HepG2 (cell line): ENCODE measurements around the gene SCAI. TPM values are rescaled to one million over a fixed set of nuclear protein-coding genes. Genes with fewer than 3 reads are reported as not detected.

Experiments
- ATAC-seq: fragments of 200-7000 bp; cut with Tn5 transposase; 3 replicates; pipeline ENCODE4 v1.9.1; 2020; ENCODE audit warnings: mild to moderate bottlenecking, moderate library complexity
- BruUV-seq: library from RNA; stranded (reverse); fragments of 400-500 nt; replicated peaks from 2 replicates; lab custom pipeline; 2021; lab: Mats Ljungman, UMichigan
- CTCF ChIA-PET: fragments of 300-600 bp; formaldehyde crosslinking; extraction: SDS; loops from one replicate; lab custom pipeline; 2021; ENCODE audit warnings: low total read pairs, inconsistent platforms, low intra/inter-chr PET ratio; lab: Yijun Ruan, JAX
- POLR2A ChIA-PET: fragments of 350-600 bp; sonication (Branson Sonifier 250); formaldehyde crosslinking; loops from one replicate; lab custom pipeline; 2020; ENCODE audit warnings: antibody characterized with exemption, inconsistent platforms; lab: Yijun Ruan, JAX
- DNase-seq: peaks from one replicate; pipeline ENCODE4 v3.0.0-alpha.2; 2015; ENCODE audit warnings: low spot score
- FAIRE-seq: peaks from 3 replicates; lab custom pipeline; 2011; peaks lifted over from hg19 to GRCh38; lab: Jason Lieb, UNC
- H2AFZ ChIP-seq: one replicate; pipeline ENCODE4 v1.6.1; 2011; ENCODE audit warnings: low read length, inconsistent platforms
- H3K27ac ChIP-seq: fragments of 300-600 bp; 3 replicates; pipeline ENCODE4 v1.8.0; 2011; ENCODE audit warnings: mixed run types, mild to moderate bottlenecking, mixed read lengths, low read length, inconsistent platforms; ENCODE audit not compliant: insufficient read depth; ENCODE audit errors: extremely low read length
- H3K27me3 ChIP-seq, 2 experiments: fragments of 200-600 bp in 1 of 2; 2 replicates in 1 of 2; 3 replicates in 1 of 2; pipeline versions ENCODE4 v1.6.0 to v1.8.0; 2011; ENCODE audit warnings: low read length in 2 of 2, mild to moderate bottlenecking in 2 of 2, moderate library complexity in 2 of 2, inconsistent platforms in 1 of 2; ENCODE audit not compliant: insufficient read depth in 2 of 2, control insufficient read depth in 1 of 2
- H3K36me3 ChIP-seq, 2 experiments: fragments of 200-600 bp in 1 of 2; replicated peaks in 1 of 2; 2 replicates in 1 of 2; 3 replicates in 1 of 2; pipeline versions ENCODE4 v1.5.1 to v1.8.0; 2011; ENCODE audit warnings: low read length in 2 of 2, inconsistent platforms in 1 of 2; ENCODE audit not compliant: insufficient read depth in 2 of 2, control insufficient read depth in 1 of 2
- H3K4me1 ChIP-seq: 2 replicates; pipeline ENCODE4 v1.5.1; 2012; ENCODE audit warnings: low read length, inconsistent platforms; ENCODE audit not compliant: insufficient read depth
- H3K4me2 ChIP-seq: 2 replicates; pipeline ENCODE4 v1.6.0; 2011; ENCODE audit warnings: low read depth, low read length, inconsistent platforms
- H3K4me3 ChIP-seq, 3 experiments: fragments of 200-600 bp in 1 of 3; sonication (generic), shearing (Covaris generic) in 1 of 3; replicated peaks in 1 of 3; 2 replicates each; pipeline ENCODE4 v1.5.1; 2011 to 2016; ENCODE audit warnings: low read length in 3 of 3, inconsistent platforms in 2 of 3, low read depth in 2 of 3, mild to moderate bottlenecking in 2 of 3, control low read depth in 1 of 3, mixed read lengths in 1 of 3; ENCODE audit not compliant: insufficient read depth in 1 of 3
- H3K79me2 ChIP-seq: one replicate; pipeline ENCODE4 v1.6.1; 2011; ENCODE audit warnings: low read length, inconsistent platforms; ENCODE audit not compliant: insufficient read depth
- H3K9ac ChIP-seq: 2 replicates; pipeline ENCODE4 v1.6.0; 2011; ENCODE audit warnings: mild to moderate bottlenecking, low read depth, low read length, inconsistent platforms; ENCODE audit not compliant: insufficient read depth
- H3K9me3 ChIP-seq: 2 replicates; pipeline ENCODE4 v1.5.1; 2012; ENCODE audit warnings: mild to moderate bottlenecking, low read length
- H4K20me1 ChIP-seq: 2 replicates; pipeline ENCODE4 v1.6.0; 2011; ENCODE audit warnings: inconsistent platforms, mild to moderate bottlenecking, low read length, moderate library complexity; ENCODE audit not compliant: insufficient read depth
- CEBPB ChIP-seq: IDR thresholded peaks from 2 replicates; pipeline ENCODE4 v1.6.1; 2011; ENCODE audit warnings: low read depth, low read length, improper control_type of control experiment, borderline replicate concordance
- CENPX ChIP-seq: sonication (generic); formaldehyde crosslinking; IDR thresholded peaks from 2 replicates; pipeline ENCODE4 v1.9.0; 2021; ENCODE audit warnings: mild to moderate bottlenecking, missing genetic modification reagents, moderate library complexity
- NFYB ChIP-seq: sonication (generic); formaldehyde crosslinking; IDR thresholded peaks from 2 replicates; pipeline ENCODE4 v1.4.0; 2020; ENCODE audit warnings: missing genetic modification reagents
- SATB2 ChIP-seq: sonication (generic); formaldehyde crosslinking; IDR thresholded peaks from 2 replicates; pipeline ENCODE4 v1.5.0; 2020; ENCODE audit warnings: missing genetic modification reagents
- TBX2 ChIP-seq: sonication (generic); formaldehyde crosslinking; IDR thresholded peaks from 2 replicates; pipeline ENCODE4 v1.5.0; 2020; ENCODE audit warnings: missing genetic modification reagents, mild to moderate bottlenecking, borderline replicate concordance
- WIZ ChIP-seq: sonication (generic); formaldehyde crosslinking; IDR thresholded peaks from 2 replicates; pipeline ENCODE4 v1.5.1; 2020; ENCODE audit warnings: mild to moderate bottlenecking, missing genetic modification reagents
- ZNF546 ChIP-seq: sonication (generic); formaldehyde crosslinking; conservative IDR thresholded peaks from 2 replicates; pipeline ENCODE4 v1.8.1; 2023; ENCODE audit warnings: mild to moderate bottlenecking, missing genetic modification reagents
- ZNF614 ChIP-seq: IDR thresholded peaks from 2 replicates; pipeline ENCODE4 v1.6.1; 2018; ENCODE audit warnings: missing biosample characterization, missing genetic modification reagents, inconsistent platforms, borderline replicate concordance
- ZNF724P ChIP-seq: sonication (generic); formaldehyde crosslinking; IDR thresholded peaks from 2 replicates; pipeline ENCODE4 v1.8.0; 2022; ENCODE audit warnings: missing genetic modification reagents, borderline replicate concordance
- ZNF772 ChIP-seq: sonication (generic); formaldehyde crosslinking; IDR thresholded peaks from 2 replicates; pipeline ENCODE4 v1.5.0; 2020; ENCODE audit warnings: mild to moderate bottlenecking, missing genetic modification reagents
- WGBS: methylation state at CpG from one replicate; pipeline ENCODE4 v1.1.6; 2017; ENCODE audit warnings: low lambda C conversion rate; 5-methylcytosine and 5-hydroxymethylcytosine counted together
- in situ Hi-C: cut with HindIII; loops from 2 replicates; pipeline ENCODE4 v1.10.0; 2017; ENCODE audit warnings: low pct_unique_long_range_greater_than_20kb; ENCODE audit not compliant: extremely low pct_ligation_motif_present
- intact Hi-C: fragments of 100-400 bp; cut with micrococcal nuclease; formaldehyde crosslinking; loops from one replicate; pipeline ENCODE4 v1.10.0; 2022; ENCODE audit not compliant: unreplicated experiment
- polyA plus RNA-seq, 8 experiments: library from polyadenylated mRNA; depleted of rRNA in 3 of 8; stranded (reverse) in 7 of 8; unstranded in 1 of 8; fragments of >200 nt; fragmentation: Illumina TruSeq in 4 of 8; extraction: Trizol in 4 of 8; gene quantifications; 2 replicates each; pipeline versions ENCODE4 v1.2.1 to v1.2.3, GENCODE V29; 2011 to 2016; ENCODE audit warnings: low read depth in 4 of 8, missing spikeins in 1 of 8, mixed read lengths in 1 of 8; ENCODE audit not compliant: insufficient read depth in 1 of 8
- total RNA-seq, 5 experiments: library from RNA; depleted of rRNA; stranded (reverse); fragments of >200 nt; fragmentation: Illumina TruSeq; extraction: Trizol; gene quantifications; 2 replicates each; pipeline ENCODE4 v1.2.3, GENCODE V29; 2016; ENCODE audit warnings: low read depth in 1 of 5
- TF ChIP-seq, protein P1 (sequence below): IDR thresholded peaks from 2 replicates; pipeline ENCODE4 v1.6.1; 2016
- TF ChIP-seq, protein P2 (sequence below): sonication (generic); formaldehyde crosslinking; IDR thresholded peaks from 2 replicates; pipeline ENCODE4 v1.9.0; 2021; ENCODE audit warnings: missing genetic modification reagents, borderline replicate concordance
- TF ChIP-seq, protein P3 (sequence below): IDR thresholded peaks from 2 replicates; pipeline ENCODE4 v1.6.1; 2012; ENCODE audit warnings: low read depth, low read length, improper control_type of control experiment

SCAI gene
- total and polyA plus RNA-seq, 2 of the 13 experiments (the other 11 are each of a cell fraction or from before 2014, with no cell fraction given) = 4.4 to 8.4 TPM

DNA sequence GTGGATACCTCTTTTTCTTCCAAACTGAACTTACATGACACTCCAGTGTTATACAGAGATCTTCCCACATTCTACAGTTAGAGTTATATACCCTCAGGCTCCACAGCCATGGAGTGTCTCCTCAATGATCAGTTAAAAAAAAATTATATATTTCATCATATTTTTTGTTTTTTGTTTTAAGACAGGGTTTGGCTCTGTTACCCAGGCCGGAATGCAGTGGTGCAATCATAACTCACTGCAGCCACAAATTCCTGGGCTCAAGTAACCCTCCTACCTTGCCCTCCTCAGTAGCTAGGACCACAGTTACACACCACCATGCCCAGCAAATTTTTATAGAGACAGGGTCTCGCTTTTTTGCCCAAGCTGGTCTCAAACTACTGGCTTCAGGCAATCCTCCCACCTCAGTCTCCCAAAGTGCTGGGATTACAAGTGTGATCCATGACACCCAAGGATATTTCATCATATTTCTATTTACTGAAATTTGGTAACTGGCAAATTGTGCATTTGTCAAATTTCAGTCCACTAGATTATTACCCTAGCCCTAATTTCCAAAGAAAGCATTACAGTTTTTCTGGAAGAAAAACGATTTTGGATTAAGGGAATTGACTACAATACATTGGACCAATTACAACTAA, 18.1 kb upstream of the SCAI start:
- Histone ChIP-seq H4K20me1 (no peaks in the 10 kb centered on the region; the same call in 1 of the 2 replicates), H3K36me3 (0 out of 5 replicates have a peak, but pooled peaks cover 0 to 10% of the 10 kb centered on the region in 2 experiments), H3K27me3 (no peaks in the 10 kb centered on the region), H3K9me3 (no peaks in the 10 kb centered on the region), H3K9ac (no peak overlapping the region), H3K4me2 (no peak overlapping the region), H2AFZ (no peak overlapping the region), H3K27ac (no peak overlapping the region), H3K4me1 (peaks cover 8% of the 10 kb centered on the region; the same call in 1 of the 2 replicates), H3K79me2 (no peaks in the 10 kb centered on the region), H3K4me3 (no peak overlapping the region)
- DNase-seq = no peak
- WGBS = 67% methylated on average over 3 of the region's 3 CpGs
- BruUV-seq = no TSS peak
- TF ChIP-seq NFYB (CRISPR knock-in tag) (no peak), CEBPB (0 out of 2 replicates have a peak, but pooled peaks have one; percentile 2)
- no peak for FAIRE-seq
- ChIA-PET POLR2A (no interaction called here), CTCF (no interaction called here)
- intact Hi-C loops = no loop called here
- in situ Hi-C loops = no loop called here
- ATAC-seq = no peak

DNA sequence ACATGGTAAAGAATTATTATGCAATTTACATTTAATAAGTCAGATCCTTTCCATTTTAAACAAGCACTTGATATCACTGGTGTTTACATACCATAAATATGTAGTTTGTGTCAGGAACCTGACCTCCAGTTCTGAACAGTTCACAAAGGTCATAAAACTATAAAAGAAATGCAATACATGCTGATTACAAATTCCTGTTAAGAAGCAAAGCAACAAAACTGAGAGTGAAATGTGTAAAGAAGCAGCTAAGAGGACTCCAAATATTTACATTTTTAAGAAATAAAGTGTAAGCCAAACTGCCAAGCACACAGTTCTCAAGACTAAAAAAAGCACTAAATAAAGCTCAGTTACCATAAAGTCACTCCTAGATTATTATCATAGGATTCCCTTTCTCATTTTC, 17.4 kb upstream of the SCAI start:
- intact Hi-C loops = no loop called here
- TF ChIP-seq SATB2 (CRISPR knock-in tag) (no peak), CENPX (CRISPR knock-in tag) (no peak), ZNF614 (no peak), ZNF772 (no peak), ZNF724P (CRISPR knock-in tag) (no peak), TBX2 (no peak), WIZ (CRISPR knock-in tag) (no peak), ZNF546 (no peak)
- TF ChIP-seq, protein P1, sequence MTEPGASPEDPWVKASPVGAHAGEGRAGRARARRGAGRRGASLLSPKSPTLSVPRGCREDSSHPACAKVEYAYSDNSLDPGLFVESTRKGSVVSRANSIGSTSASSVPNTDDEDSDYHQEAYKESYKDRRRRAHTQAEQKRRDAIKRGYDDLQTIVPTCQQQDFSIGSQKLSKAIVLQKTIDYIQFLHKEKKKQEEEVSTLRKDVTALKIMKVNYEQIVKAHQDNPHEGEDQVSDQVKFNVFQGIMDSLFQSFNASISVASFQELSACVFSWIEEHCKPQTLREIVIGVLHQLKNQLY (CRISPR knock-in tag) = no peak
- TF ChIP-seq, protein P2, sequence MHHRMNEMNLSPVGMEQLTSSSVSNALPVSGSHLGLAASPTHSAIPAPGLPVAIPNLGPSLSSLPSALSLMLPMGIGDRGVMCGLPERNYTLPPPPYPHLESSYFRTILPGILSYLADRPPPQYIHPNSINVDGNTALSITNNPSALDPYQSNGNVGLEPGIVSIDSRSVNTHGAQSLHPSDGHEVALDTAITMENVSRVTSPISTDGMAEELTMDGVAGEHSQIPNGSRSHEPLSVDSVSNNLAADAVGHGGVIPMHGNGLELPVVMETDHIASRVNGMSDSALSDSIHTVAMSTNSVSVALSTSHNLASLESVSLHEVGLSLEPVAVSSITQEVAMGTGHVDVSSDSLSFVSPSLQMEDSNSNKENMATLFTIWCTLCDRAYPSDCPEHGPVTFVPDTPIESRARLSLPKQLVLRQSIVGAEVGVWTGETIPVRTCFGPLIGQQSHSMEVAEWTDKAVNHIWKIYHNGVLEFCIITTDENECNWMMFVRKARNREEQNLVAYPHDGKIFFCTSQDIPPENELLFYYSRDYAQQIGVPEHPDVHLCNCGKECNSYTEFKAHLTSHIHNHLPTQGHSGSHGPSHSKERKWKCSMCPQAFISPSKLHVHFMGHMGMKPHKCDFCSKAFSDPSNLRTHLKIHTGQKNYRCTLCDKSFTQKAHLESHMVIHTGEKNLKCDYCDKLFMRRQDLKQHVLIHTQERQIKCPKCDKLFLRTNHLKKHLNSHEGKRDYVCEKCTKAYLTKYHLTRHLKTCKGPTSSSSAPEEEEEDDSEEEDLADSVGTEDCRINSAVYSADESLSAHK = no peak
- TF ChIP-seq, protein P3, sequence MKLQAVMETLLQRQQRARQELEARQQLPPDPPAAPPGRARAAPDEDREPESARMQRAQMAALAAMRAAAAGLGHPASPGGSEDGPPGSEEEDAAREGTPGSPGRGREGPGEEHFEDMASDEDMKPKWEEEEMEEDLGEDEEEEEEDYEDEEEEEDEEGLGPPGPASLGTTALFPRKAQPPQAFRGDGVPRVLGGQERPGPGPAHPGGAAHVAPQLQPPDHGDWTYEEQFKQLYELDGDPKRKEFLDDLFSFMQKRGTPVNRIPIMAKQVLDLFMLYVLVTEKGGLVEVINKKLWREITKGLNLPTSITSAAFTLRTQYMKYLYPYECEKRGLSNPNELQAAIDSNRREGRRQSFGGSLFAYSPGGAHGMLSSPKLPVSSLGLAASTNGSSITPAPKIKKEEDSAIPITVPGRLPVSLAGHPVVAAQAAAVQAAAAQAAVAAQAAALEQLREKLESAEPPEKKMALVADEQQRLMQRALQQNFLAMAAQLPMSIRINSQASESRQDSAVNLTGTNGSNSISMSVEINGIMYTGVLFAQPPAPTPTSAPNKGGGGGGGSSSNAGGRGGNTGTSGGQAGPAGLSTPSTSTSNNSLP = no peak

More for the DNA sequence above, 17.4 kb upstream of the SCAI start:
- no peak overlapping the region for H3K27ac ChIP-seq
- no peak overlapping the region for H3K4me3 ChIP-seq
- in situ Hi-C loops = no loop called here
- FAIRE-seq (no peak), DNase-seq (no peak), ATAC-seq (no peak)
- H3K36me3 ChIP-seq = 0 out of 5 replicates have a peak, but pooled peaks cover 0 to 7% of the 10 kb centered on the region in 2 experiments
- no peaks in the 10 kb centered on the region; the same call in 1 of the 2 replicates for H4K20me1 ChIP-seq
- H2AFZ ChIP-seq = no peak overlapping the region
- H3K27me3 ChIP-seq = no peaks in the 10 kb centered on the region
- no peak overlapping the region for H3K9ac ChIP-seq
- H3K9me3 ChIP-seq = no peaks in the 10 kb centered on the region
- H3K4me2 ChIP-seq = no peak overlapping the region
- ChIA-PET POLR2A (no interaction called here), CTCF (no interaction called here)
- H3K79me2 ChIP-seq = no peaks in the 10 kb centered on the region
- H3K4me1 ChIP-seq = peaks cover 8% of the 10 kb centered on the region; the same call in 1 of the 2 replicates
- no TSS peak for BruUV-seq
